Activated CD4-positive, alpha-beta memory T cell treated with anti-CD3 and anti-CD28 coated beads, Interleukin-2, amount 10 ng/mL, durations not matched to agents 7 days and 5 days (primary cell): Measurements from ENCODE around the gene FOXI1. TPM values are rescaled to one million over a fixed set of nuclear protein-coding genes. Genes with fewer than 3 reads are reported as not detected.
"Not testable (repeated sequence)": the region's sequence is repeated elsewhere in the genome, so short reads cannot be mapped to it uniquely, and the experiment has no call there.

ENCODE experiments used
- CTCF ChIA-PET: fragments of 350-600 bp; sonication (Branson Sonifier 250); formaldehyde crosslinking; loops from one replicate; lab custom pipeline; 2021; ENCODE audit warnings: antibody characterized with exemption, inconsistent platforms; lab: Charles Lee
- POLR2A ChIA-PET: fragments of 350-600 bp; sonication (Branson Sonifier 250); formaldehyde crosslinking; loops from one replicate; lab custom pipeline; 2021; ENCODE audit warnings: antibody characterized with exemption; lab: Charles Lee
- DNase-seq: peaks from one replicate; pipeline ENCODE4 v3.0.0-alpha.2; 2020
- H3K27ac Mint-ChIP-seq: one replicate; pipeline ENCODE4 v1.8.0; 2021; ENCODE audit warnings: mild to moderate bottlenecking, mixed read lengths
- H3K27me3 Mint-ChIP-seq: one replicate; pipeline ENCODE4 v1.8.0; 2021; ENCODE audit warnings: mixed read lengths
- H3K36me3 Mint-ChIP-seq: one replicate; pipeline ENCODE4 v1.8.0; 2021; ENCODE audit warnings: low read depth, mixed read lengths
- H3K4me1 Mint-ChIP-seq: one replicate; pipeline ENCODE4 v1.8.0; 2021; ENCODE audit warnings: mixed read lengths
- H3K4me3 Mint-ChIP-seq: one replicate; pipeline ENCODE4 v1.8.0; 2021; ENCODE audit warnings: mild to moderate bottlenecking, mixed read lengths
- H3K9me3 Mint-ChIP-seq: one replicate; pipeline ENCODE4 v1.8.0; 2021; ENCODE audit warnings: mixed read lengths
- total RNA-seq, 2 experiments: library from RNA; stranded (reverse); gene quantifications; one replicate each; pipeline ENCODE4 v1.2.3, GENCODE V29; 2021

Gene FOXI1
- total RNA-seq, 2 experiments from 2014 or later, result not detected

GRCh38 chr5:170138273-170138672 is 32.6 kb downstream of the FOXI1 start:
- Mint-ChIP-seq H3K9me3 (no peaks in the 10 kb centered on the region), H3K4me1 (no peaks in the 10 kb centered on the region), H3K36me3 (no peaks in the 10 kb centered on the region), H3K27me3 (peaks cover 28% of the 10 kb centered on the region), H3K4me3 (no peak overlapping the region), H3K27ac (no peak overlapping the region)
- DNase-seq, result no peak
- CTCF ChIA-PET, result no interaction called here
- POLR2A ChIA-PET, result no interaction called here

GRCh38 chr5:170139786-170140335 is 34.2 kb downstream of the FOXI1 start:
- Mint-ChIP-seq H3K4me3 (no peak overlapping the region), H3K27me3 (peaks cover 16% of the 10 kb centered on the region), H3K27ac (no peak overlapping the region), H3K9me3 (no peaks in the 10 kb centered on the region), H3K36me3 (no peaks in the 10 kb centered on the region), H3K4me1 (no peaks in the 10 kb centered on the region)
- DNase-seq, result no peak
- POLR2A ChIA-PET, result no interaction called here
- CTCF ChIA-PET, result no interaction called here

- H3K4me3 Mint-ChIP-seq, H3K27me3 Mint-ChIP-seq, POLR2A ChIA-PET, H3K36me3 Mint-ChIP-seq, H3K27ac Mint-ChIP-seq, DNase-seq, H3K9me3 Mint-ChIP-seq, H3K4me1 Mint-ChIP-seq, CTCF ChIA-PET: not testable (repeated sequence)
Measured at GRCh38 chr5:170141196-170141595, 35.5 kb downstream of the FOXI1 start.

- no peaks in the 10 kb centered on the region for H3K36me3 Mint-ChIP-seq
- peaks cover 5% of the 10 kb centered on the region for H3K27me3 Mint-ChIP-seq
- no peak overlapping the region for H3K4me3 Mint-ChIP-seq
- H3K4me1 Mint-ChIP-seq, result no peaks in the 10 kb centered on the region
- ChIA-PET POLR2A (no interaction called here), CTCF (no interaction called here)
- no peak for DNase-seq
- H3K27ac Mint-ChIP-seq, result no peak overlapping the region
- no peaks in the 10 kb centered on the region for H3K9me3 Mint-ChIP-seq
Measured at GRCh38 chr5:170141636-170142035, 35.9 kb downstream of the FOXI1 start.

GRCh38 chr5:170142196-170142595 is 36.5 kb downstream of the FOXI1 start:
- Mint-ChIP-seq H3K9me3 (no peaks in the 10 kb centered on the region), H3K36me3 (no peaks in the 10 kb centered on the region), H3K27me3 (peaks cover 5% of the 10 kb centered on the region), H3K4me3 (no peak overlapping the region), H3K27ac (no peak overlapping the region), H3K4me1 (no peaks in the 10 kb centered on the region)
- DNase-seq, result no peak
- ChIA-PET POLR2A (no interaction called here), CTCF (interaction anchor here (1.1 kb wide), 1 partner anchor 84 kb away, joined by 3 read pairs; no protein-coding TSS in a partner anchor)

- ChIA-PET CTCF (interaction anchor here (1.1 kb wide), 1 partner anchor 83 kb away, joined by 3 read pairs; no protein-coding TSS in a partner anchor), POLR2A (no interaction called here)
- Mint-ChIP-seq H3K36me3 (no peaks in the 10 kb centered on the region), H3K4me3 (no peak overlapping the region), H3K4me1 (no peaks in the 10 kb centered on the region), H3K9me3 (no peaks in the 10 kb centered on the region), H3K27me3 (peaks cover 10% of the 10 kb centered on the region), H3K27ac (no peak overlapping the region)
- DNase-seq, result no peak
Measured at GRCh38 chr5:170143091-170143490, 37.4 kb downstream of the FOXI1 start.

GRCh38 chr5:170143710-170144109 is 38.0 kb downstream of the FOXI1 start:
- ChIA-PET CTCF (no interaction called here), POLR2A (no interaction called here)
- Mint-ChIP-seq H3K27ac (no peak overlapping the region), H3K4me3 (no peak overlapping the region), H3K36me3 (no peaks in the 10 kb centered on the region), H3K9me3 (no peaks in the 10 kb centered on the region), H3K27me3 (peaks cover 10% of the 10 kb centered on the region), H3K4me1 (no peaks in the 10 kb centered on the region)
- no peak for DNase-seq

GRCh38 chr5:170144286-170145023 is 38.8 kb downstream of the FOXI1 start:
- Mint-ChIP-seq H3K36me3 (no peaks in the 10 kb centered on the region), H3K4me1 (no peaks in the 10 kb centered on the region), H3K27ac (no peak overlapping the region), H3K27me3 (peaks cover 10% of the 10 kb centered on the region), H3K4me3 (no peak overlapping the region), H3K9me3 (no peaks in the 10 kb centered on the region)
- ChIA-PET CTCF (no interaction called here), POLR2A (no interaction called here)
- no peak for DNase-seq

- CTCF ChIA-PET, result no interaction called here
- Mint-ChIP-seq H3K4me1 (no peaks in the 10 kb centered on the region), H3K36me3 (no peaks in the 10 kb centered on the region), H3K27ac (no peak overlapping the region), H3K27me3 (peaks cover 10% of the 10 kb centered on the region), H3K9me3 (no peaks in the 10 kb centered on the region), H3K4me3 (no peak overlapping the region)
- DNase-seq, result no peak
- POLR2A ChIA-PET, result no interaction called here
Measured at GRCh38 chr5:170145462-170145861, 39.8 kb downstream of the FOXI1 start.

GRCh38 chr5:170147051-170147752 is 41.5 kb downstream of the FOXI1 start:
- no peaks in the 10 kb centered on the region for H3K36me3 Mint-ChIP-seq
- POLR2A ChIA-PET, result no interaction called here
- no peak overlapping the region for H3K4me3 Mint-ChIP-seq
- H3K27me3 Mint-ChIP-seq, result peaks cover 12% of the 10 kb centered on the region
- DNase-seq, result no peak
- no peaks in the 10 kb centered on the region for H3K4me1 Mint-ChIP-seq
- CTCF ChIA-PET, result no interaction called here
- H3K9me3 Mint-ChIP-seq, result no peaks in the 10 kb centered on the region
- no peak overlapping the region for H3K27ac Mint-ChIP-seq

GRCh38 chr5:170147753-170148264 is 42.1 kb downstream of the FOXI1 start:
- H3K36me3 Mint-ChIP-seq, result no peaks in the 10 kb centered on the region
- POLR2A ChIA-PET, result no interaction called here
- CTCF ChIA-PET, result no interaction called here
- H3K9me3 Mint-ChIP-seq, result no peaks in the 10 kb centered on the region
- H3K27ac Mint-ChIP-seq, result no peak overlapping the region
- no peak for DNase-seq
- H3K27me3 Mint-ChIP-seq, result peaks cover 12% of the 10 kb centered on the region
- no peaks in the 10 kb centered on the region for H3K4me1 Mint-ChIP-seq
- H3K4me3 Mint-ChIP-seq, result no peak overlapping the region

- Mint-ChIP-seq H3K36me3 (no peaks in the 10 kb centered on the region), H3K27me3 (peaks cover 9% of the 10 kb centered on the region), H3K4me3 (no peak overlapping the region), H3K9me3 (no peaks in the 10 kb centered on the region), H3K4me1 (no peaks in the 10 kb centered on the region), H3K27ac (no peak overlapping the region)
- DNase-seq, result no peak
- ChIA-PET POLR2A (no interaction called here), CTCF (no interaction called here)
Measured at GRCh38 chr5:170148430-170149205, 42.9 kb downstream of the FOXI1 start.

- peaks cover 9% of the 10 kb centered on the region for H3K27me3 Mint-ChIP-seq
- no peaks in the 10 kb centered on the region for H3K36me3 Mint-ChIP-seq
- no peaks in the 10 kb centered on the region for H3K9me3 Mint-ChIP-seq
- no peak overlapping the region for H3K4me3 Mint-ChIP-seq
- ChIA-PET POLR2A (no interaction called here), CTCF (no interaction called here)
- no peaks in the 10 kb centered on the region for H3K4me1 Mint-ChIP-seq
- DNase-seq, result no peak
- H3K27ac Mint-ChIP-seq, result no peak overlapping the region
Measured at GRCh38 chr5:170149206-170149515, 43.5 kb downstream of the FOXI1 start.
